Epithelial cell of esophagus (primary cell): ENCODE data around the gene DECR2.

Source experiments
- DNase-seq: peaks from one replicate; pipeline ENCODE4 v3.0.0; 2010; ENCODE audit warnings: low read depth
- H3K4me3 ChIP-seq: 2 replicates; pipeline ENCODE4 v1.5.1; 2011; ENCODE audit warnings: mild to moderate bottlenecking, low read length, control low read depth
- TF ChIP-seq, protein P1 (sequence below): IDR thresholded peaks from 2 replicates; pipeline ENCODE4 v1.5.1; 2011; ENCODE audit warnings: low read depth, mild to moderate bottlenecking, low read length, control low read depth, inconsistent platforms; ENCODE audit not compliant: insufficient read depth; ENCODE audit errors: missing control alignments

The DECR2 gene

DNA sequence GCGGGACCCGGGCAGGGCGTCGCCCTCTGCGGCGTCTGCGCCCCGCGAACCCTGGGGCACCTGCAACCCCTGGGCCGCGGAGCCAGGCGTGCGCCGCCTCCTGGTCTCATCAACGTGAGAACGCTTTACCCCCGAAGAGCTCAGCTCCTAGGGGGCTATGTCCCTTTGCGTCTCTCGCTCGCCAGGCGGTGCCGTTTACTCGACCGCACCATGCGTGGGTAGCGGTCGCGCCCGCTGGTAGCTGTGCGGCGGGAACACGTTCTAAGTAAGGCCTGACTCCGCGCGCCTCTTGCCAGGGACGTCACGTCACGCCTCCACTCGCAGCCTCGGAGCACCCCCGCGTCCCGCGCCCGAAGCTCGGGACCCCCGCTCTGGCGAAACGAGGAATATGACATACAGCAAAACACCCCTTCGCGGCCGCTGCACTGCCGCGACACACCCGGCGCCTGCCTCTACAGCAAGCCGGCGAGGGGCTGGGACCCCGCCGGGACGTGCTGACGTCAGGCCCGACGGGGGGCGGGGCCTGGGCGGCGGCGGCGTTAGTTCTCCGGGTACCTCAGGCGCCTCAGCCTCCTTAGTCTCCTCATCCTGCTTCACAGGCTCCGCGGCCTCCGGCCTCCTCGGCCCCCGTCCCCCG lies 23.5 kb downstream of the DECR2 start, which contains the start of gene RAB11FIP3:
Gene RAB11FIP3 (plus strand): TSS at position 568 of the 637 bp plus-strand sequence. CDS start 358 bp downstream, outside the sequence.
- TF ChIP-seq, protein P1, sequence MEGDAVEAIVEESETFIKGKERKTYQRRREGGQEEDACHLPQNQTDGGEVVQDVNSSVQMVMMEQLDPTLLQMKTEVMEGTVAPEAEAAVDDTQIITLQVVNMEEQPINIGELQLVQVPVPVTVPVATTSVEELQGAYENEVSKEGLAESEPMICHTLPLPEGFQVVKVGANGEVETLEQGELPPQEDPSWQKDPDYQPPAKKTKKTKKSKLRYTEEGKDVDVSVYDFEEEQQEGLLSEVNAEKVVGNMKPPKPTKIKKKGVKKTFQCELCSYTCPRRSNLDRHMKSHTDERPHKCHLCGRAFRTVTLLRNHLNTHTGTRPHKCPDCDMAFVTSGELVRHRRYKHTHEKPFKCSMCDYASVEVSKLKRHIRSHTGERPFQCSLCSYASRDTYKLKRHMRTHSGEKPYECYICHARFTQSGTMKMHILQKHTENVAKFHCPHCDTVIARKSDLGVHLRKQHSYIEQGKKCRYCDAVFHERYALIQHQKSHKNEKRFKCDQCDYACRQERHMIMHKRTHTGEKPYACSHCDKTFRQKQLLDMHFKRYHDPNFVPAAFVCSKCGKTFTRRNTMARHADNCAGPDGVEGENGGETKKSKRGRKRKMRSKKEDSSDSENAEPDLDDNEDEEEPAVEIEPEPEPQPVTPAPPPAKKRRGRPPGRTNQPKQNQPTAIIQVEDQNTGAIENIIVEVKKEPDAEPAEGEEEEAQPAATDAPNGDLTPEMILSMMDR, result peak; percentile 17
- peak; percentile 75 for DNase-seq
- H3K4me3 ChIP-seq, result peak within 1 kb of the TSS; percentile 65

DNA sequence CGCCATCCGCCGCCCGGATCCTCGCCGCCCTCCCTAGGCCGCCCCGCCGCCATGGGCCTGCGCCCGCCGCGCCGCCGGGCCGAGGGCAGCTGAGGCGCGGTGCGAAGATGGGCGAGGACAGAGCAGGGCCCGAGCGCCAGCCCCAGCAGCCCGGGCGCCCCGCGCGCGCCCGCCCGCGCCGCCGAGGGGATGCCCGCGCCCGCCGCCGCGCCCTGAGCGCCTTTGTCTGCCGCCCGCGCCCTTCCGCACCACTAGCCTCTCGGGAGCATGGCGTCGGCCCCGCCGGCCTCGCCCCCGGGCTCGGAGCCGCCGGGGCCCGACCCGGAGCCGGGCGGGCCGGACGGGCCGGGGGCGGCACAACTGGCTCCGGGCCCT lies 24.0 kb downstream of the DECR2 start:
- H3K4me3 ChIP-seq, result peak overlapping the region; percentile 51
- peak; percentile 16 for DNase-seq
- TF ChIP-seq, protein P1, result no peak

DNA sequence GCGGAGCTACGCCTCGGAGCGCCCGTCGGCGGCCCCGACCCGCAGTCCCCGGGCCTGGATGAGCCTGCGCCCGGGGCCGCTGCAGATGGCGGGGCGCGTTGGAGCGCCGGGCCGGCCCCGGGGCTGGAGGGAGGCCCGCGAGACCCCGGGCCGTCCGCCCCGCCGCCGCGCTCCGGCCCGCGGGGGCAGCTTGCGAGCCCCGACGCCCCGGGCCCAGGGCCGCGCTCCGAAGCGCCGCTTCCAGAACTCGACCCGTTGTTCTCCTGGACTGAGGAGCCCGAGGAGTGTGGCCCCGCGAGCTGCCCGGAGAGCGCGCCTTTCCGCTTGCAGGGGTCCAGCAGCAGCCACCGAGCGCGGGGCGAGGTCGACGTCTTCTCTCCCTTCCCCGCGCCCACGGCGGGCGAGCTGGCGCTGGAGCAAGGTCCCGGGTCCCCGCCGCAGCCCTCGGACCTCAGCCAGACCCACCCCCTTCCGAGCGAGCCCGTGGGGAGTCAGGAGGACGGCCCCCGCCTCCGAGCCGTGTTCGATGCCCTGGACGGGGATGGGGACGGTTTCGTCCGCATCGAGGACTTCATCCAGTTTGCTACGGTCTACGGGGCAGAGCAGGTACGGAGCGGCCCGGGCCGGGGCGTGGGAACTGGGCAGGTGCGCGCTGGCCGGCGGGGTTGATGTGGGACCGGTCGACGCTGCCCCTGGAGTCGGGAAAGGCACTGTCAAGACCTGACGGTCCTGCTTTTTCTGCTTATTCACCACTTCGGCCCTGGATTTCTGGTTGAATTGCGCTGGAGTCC lies 24.6 kb downstream of the DECR2 start:
- H3K4me3 ChIP-seq, result peak overlapping the region; percentile 65
- TF ChIP-seq, protein P1, result no peak
- DNase-seq, result no peak

DNA sequence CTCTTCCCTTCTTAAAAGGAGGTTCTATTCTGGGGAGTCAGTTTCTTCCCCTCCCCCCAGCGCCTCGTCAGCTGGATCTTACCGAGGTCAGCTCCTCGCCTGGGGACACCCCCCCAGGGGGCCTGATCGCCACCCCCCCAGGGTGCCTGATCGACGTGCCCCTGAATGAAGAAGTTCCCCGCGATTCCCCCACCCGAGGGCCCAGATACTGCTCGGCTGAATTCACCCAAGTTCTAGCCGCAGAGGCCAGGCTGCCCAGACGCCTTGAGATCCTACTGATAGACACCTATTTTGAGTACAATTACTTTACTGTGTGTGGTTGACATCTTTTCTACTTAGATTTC lies 25.2 kb downstream of the DECR2 start:
- TF ChIP-seq, protein P1, result no peak
- H3K4me3 ChIP-seq, result peak overlapping the region; percentile 65

DNA sequence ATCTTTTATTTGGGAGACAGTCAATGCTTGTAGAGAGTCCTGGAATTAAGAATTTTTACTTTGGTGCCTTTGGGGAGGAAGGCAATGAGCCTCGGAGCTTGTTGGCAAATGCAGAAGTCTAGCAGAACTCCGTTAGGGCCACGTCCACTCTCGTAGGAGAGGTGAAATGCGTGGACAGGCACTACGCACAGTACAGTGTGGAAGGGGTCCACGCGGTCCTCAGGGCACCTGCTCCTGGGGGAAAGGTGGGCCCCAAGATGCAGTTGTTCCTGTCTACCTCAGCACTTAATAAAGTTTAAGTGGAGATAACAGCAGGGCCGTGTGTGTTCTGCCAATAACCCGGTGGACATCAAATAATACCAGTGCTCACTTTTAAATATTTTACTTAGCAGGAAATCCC lies 25.6 kb downstream of the DECR2 start:
- DNase-seq, result no peak
- TF ChIP-seq, protein P1, result no peak
- peak overlapping the region; percentile 65 for H3K4me3 ChIP-seq

More for the DNA sequence above, 25.2 kb downstream of the DECR2 start:
- DNase-seq, result no peak

DNA sequence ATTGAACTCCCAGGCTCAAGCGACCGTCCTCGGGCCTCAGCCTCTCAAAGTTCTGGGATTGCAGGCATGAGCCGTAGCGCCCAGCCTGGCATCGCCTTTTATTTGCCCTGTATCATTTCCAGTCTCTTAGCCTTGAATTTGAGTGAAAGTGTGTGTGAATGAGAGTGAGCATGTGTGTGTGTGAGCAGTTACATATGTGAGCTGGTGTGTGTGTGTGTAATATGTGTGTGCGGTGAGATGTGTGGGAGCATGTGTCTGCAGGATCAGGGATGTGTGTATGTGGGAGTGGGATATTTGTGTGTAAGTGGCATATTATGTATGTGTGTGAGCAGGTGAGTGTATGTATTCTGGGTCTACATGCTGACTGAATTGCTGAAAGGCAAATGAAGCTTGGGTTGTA lies 29.2 kb downstream of the DECR2 start:
- no peak for DNase-seq
- no peak overlapping the region for H3K4me3 ChIP-seq
- TF ChIP-seq, protein P1, result no peak
